Measurements from ENCODE around the gene PAX7. TPM values are rescaled to one million over a fixed set of nuclear protein-coding genes. Genes with fewer than 3 reads are reported as not detected.

PAX7 gene
- total and polyA plus RNA-seq, 2 of the 4 experiments (the other 2 are of a cell fraction), result not detected

DNA sequence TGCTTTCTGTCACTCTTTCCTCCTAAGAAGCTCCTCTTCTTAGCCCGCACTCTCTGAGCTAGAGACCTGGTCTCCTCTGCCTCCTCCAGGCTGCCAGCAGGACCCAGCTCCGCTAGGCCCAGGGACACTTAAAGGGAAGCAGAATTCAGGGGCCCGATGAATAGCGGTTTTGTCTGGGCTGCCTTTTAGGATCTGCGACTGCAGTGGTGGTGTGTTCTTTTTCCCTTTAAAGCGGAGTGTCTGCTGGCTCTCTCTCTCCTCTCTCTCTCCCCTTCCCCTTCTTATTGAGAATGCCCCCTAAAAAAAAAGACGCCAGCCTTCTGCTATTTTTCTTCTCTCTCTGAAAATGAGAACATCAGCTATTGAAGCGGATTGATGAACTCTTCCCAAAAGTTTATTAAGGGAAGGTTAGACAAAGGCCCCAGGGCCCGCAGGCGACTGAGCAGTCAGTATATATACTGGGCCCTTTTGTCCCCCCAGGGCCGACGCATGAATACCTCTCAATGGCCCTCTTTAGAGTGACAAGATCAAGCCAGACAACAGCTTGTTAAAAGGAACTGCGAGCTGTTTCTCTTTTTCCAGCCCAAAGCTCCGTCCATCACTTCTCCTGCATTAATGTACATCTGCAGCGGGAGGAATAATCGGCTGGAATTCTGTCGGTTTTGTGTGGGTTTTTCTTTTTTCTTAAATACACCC lies 27.0 kb downstream of the PAX7 start:
- H3K36me3 ChIP-seq (ENCODE audit: control insufficient read depth, insufficient read depth, low read length), result no peaks in the 10 kb centered on the region
- BruUV-seq (replicated peaks), result no TSS peak
- H4K20me1 ChIP-seq (ENCODE audit: insufficient read depth, low read length), result no peaks in the 10 kb centered on the region
- H3K27me3 ChIP-seq (ENCODE audit: control insufficient read depth, insufficient read depth, low read length), result peaks cover 25% of the 10 kb centered on the region
- H4K5ac ChIP-seq (ENCODE audit: low read depth, low read length), result no peak overlapping the region
- ATAC-seq (ENCODE audit: low read depth) (no peak), DNase-seq (no peak)
- no peak overlapping the region for H2BK5ac ChIP-seq (ENCODE audit: low read depth, low read length, poor library complexity, severe bottlenecking)
- H2AK5ac ChIP-seq (ENCODE audit: low read depth, low read length), result no peak overlapping the region
- H2BK20ac ChIP-seq (ENCODE audit: low read depth, low read length), result no peak overlapping the region
- no peak overlapping the region for H2BK15ac ChIP-seq (ENCODE audit: low read depth, low read length)
- in situ Hi-C loops (cut with MboI; ENCODE audit: low sequenced_read_pairs), result no loop called here
- H3K56ac ChIP-seq (ENCODE audit: extremely low read depth, insufficient read depth, low read length), result no peak overlapping the region
- no peaks in the 10 kb centered on the region for H3K9me1 ChIP-seq (ENCODE audit: insufficient read depth, low read length)
- intact Hi-C loops (cut with micrococcal nuclease), result no loop called here
- no peak overlapping the region for H3K14ac ChIP-seq (replicated peaks; ENCODE audit: low read depth, low read length)
- H3K9me3 ChIP-seq (ENCODE audit: control insufficient read depth, insufficient read depth, low read length), result no peaks in the 10 kb centered on the region
- no peak overlapping the region for H3K4me2 ChIP-seq (ENCODE audit: low read depth, low read length)
- TF ChIP-seq CHD1 (IDR thresholded peaks at IDR 0.05; ENCODE audit: low read depth, low read length) (no peak), MXI1 (IDR thresholded peaks at IDR 0.05; ENCODE audit: borderline replicate concordance, low read depth, low read length) (no peak), RAD21 (IDR thresholded peaks at IDR 0.05; ENCODE audit: low read length) (no peak), POLR2A (IDR thresholded peaks at IDR 0.05; ENCODE audit: low read depth, low read length) (no peak), FOS (IDR thresholded peaks at IDR 0.05; ENCODE audit: low read depth, low read length) (no peak), MAFK (IDR thresholded peaks at IDR 0.05; ENCODE audit: low read depth, low read length) (no peak), BHLHE40 (IDR thresholded peaks at IDR 0.05; ENCODE audit: low read depth, low read length) (no peak), RFX5 (IDR thresholded peaks at IDR 0.05; ENCODE audit: low read depth, low read length) (no peak), RCOR1 (IDR thresholded peaks at IDR 0.05; ENCODE audit: insufficient replicate concordance, low read length) (no peak), NFE2L2 (IDR thresholded peaks at IDR 0.05; ENCODE audit: low read depth, low read length) (no peak), CEBPB (IDR thresholded peaks at IDR 0.05; ENCODE audit: low read depth, low read length) (no peak), MAZ (IDR thresholded peaks at IDR 0.05; ENCODE audit: borderline replicate concordance, low read depth, low read length) (no peak)
- TF ChIP-seq, protein P1, sequence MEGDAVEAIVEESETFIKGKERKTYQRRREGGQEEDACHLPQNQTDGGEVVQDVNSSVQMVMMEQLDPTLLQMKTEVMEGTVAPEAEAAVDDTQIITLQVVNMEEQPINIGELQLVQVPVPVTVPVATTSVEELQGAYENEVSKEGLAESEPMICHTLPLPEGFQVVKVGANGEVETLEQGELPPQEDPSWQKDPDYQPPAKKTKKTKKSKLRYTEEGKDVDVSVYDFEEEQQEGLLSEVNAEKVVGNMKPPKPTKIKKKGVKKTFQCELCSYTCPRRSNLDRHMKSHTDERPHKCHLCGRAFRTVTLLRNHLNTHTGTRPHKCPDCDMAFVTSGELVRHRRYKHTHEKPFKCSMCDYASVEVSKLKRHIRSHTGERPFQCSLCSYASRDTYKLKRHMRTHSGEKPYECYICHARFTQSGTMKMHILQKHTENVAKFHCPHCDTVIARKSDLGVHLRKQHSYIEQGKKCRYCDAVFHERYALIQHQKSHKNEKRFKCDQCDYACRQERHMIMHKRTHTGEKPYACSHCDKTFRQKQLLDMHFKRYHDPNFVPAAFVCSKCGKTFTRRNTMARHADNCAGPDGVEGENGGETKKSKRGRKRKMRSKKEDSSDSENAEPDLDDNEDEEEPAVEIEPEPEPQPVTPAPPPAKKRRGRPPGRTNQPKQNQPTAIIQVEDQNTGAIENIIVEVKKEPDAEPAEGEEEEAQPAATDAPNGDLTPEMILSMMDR (conservative IDR thresholded peaks at IDR 0.05; ENCODE audit: low read depth, low read length), result no peak
- TF ChIP-seq, protein P2, sequence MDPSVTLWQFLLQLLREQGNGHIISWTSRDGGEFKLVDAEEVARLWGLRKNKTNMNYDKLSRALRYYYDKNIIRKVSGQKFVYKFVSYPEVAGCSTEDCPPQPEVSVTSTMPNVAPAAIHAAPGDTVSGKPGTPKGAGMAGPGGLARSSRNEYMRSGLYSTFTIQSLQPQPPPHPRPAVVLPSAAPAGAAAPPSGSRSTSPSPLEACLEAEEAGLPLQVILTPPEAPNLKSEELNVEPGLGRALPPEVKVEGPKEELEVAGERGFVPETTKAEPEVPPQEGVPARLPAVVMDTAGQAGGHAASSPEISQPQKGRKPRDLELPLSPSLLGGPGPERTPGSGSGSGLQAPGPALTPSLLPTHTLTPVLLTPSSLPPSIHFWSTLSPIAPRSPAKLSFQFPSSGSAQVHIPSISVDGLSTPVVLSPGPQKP (IDR thresholded peaks at IDR 0.05; ENCODE audit: borderline replicate concordance, low read depth, low read length), result no peak
- TF ChIP-seq, protein P3, sequence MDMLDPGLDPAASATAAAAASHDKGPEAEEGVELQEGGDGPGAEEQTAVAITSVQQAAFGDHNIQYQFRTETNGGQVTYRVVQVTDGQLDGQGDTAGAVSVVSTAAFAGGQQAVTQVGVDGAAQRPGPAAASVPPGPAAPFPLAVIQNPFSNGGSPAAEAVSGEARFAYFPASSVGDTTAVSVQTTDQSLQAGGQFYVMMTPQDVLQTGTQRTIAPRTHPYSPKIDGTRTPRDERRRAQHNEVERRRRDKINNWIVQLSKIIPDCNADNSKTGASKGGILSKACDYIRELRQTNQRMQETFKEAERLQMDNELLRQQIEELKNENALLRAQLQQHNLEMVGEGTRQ (IDR thresholded peaks at IDR 0.05; ENCODE audit: low read depth, low read length), result no peak
- H4K91ac ChIP-seq (ENCODE audit: insufficient read depth, low read depth, low read length), result no peak overlapping the region
- H3K9ac ChIP-seq (ENCODE audit: low read depth, low read length), result no peak overlapping the region
- no peak overlapping the region for H2AK9ac ChIP-seq (replicated peaks; ENCODE audit: low read depth, low read length, poor library complexity)
- no peak overlapping the region for H2BK120ac ChIP-seq (ENCODE audit: low read depth, low read length)
- ChIA-PET POLR2A (ENCODE audit: unreplicated experiment) (no interaction called here), CTCF (interaction anchor here (0.6 to 0.7 kb wide), 2 partner anchors 218 to 1125 kb away, joined by 3 read pairs; no protein-coding TSS in a partner anchor)
- no peak overlapping the region for H3K27ac ChIP-seq (ENCODE audit: insufficient read depth, low read length)
- no peak overlapping the region for H4K8ac ChIP-seq (ENCODE audit: low read depth in 2 of 2, low read length in 2 of 2)
- no CpG with 5 or more reads among the region's 17 CpGs for WGBS, 2 experiments (ENCODE audit: extremely low coverage in 2 of 2, insufficient read length in 1 of 2)
- H3K23ac ChIP-seq (ENCODE audit: low read depth, low read length), result no peak overlapping the region
- no peak overlapping the region for H2AFZ ChIP-seq (replicated peaks; ENCODE audit: low read length, poor library complexity)
- no peak overlapping the region for H3K4ac ChIP-seq (ENCODE audit: low read depth, low read length)
- no peak overlapping the region for H3K4me3 ChIP-seq (ENCODE audit: insufficient read depth, low read depth, low read length)
- dilution Hi-C loops (cut with HindIII; ENCODE audit: low sequenced_read_pairs, unreplicated experiment), result no loop called here
- no peak overlapping the region for H3K18ac ChIP-seq (ENCODE audit: low read depth, low read length)
- H3K4me1 ChIP-seq (ENCODE audit: control insufficient read depth, insufficient read depth, low read length), result no peaks in the 10 kb centered on the region
- no peaks in the 10 kb centered on the region for H3K79me1 ChIP-seq (ENCODE audit: low read depth in 1 of 2, low read length in 2 of 2)

Data from IMR-90 (cell line).